ENCODE results near the gene PARL. TPM values are rescaled to one million over a fixed set of nuclear protein-coding genes. Genes with fewer than 3 reads are reported as not detected.

The PARL gene
- total and polyA plus RNA-seq, 2 donors (not counting 3 experiments of a cell fraction or from before 2014, with no cell fraction given) = 38.8 to 48.1 TPM

GRCh38 chr3:183845608-183846288 is 38.9 kb downstream of the PARL start:
- H3K4me2 ChIP-seq (ENCODE audit: insufficient read depth, low read length) = no peak overlapping the region
- FAIRE-seq = no peak
- dilution Hi-C loops (cut with MboI; ENCODE audit: extremely low pct_ligation_motif_present, low sequenced_read_pairs) = no loop called here

More at GRCh38 chr3:183845608-183846288, 38.9 kb downstream of the PARL start:
- no peak for TF ChIP-seq GATA2 (IDR thresholded peaks at IDR 0.05; ENCODE audit: insufficient read depth, insufficient read length, low read depth, low read length)
- TF ChIP-seq FOS (IDR thresholded peaks at IDR 0.05; ENCODE audit: borderline replicate concordance, insufficient read depth, low read length) = no peak
- no peak for TF ChIP-seq MYC (IDR thresholded peaks at IDR 0.05; ENCODE audit: low read depth, low read length)
- TF ChIP-seq EZH2 (IDR thresholded peaks at IDR 0.05; ENCODE audit: borderline replicate concordance, low read depth, low read length, severe bottlenecking) = no peak
- no peak for TF ChIP-seq POLR2A (IDR thresholded peaks at IDR 0.05; ENCODE audit: low read depth, low read length)
- TF ChIP-seq, protein P1, sequence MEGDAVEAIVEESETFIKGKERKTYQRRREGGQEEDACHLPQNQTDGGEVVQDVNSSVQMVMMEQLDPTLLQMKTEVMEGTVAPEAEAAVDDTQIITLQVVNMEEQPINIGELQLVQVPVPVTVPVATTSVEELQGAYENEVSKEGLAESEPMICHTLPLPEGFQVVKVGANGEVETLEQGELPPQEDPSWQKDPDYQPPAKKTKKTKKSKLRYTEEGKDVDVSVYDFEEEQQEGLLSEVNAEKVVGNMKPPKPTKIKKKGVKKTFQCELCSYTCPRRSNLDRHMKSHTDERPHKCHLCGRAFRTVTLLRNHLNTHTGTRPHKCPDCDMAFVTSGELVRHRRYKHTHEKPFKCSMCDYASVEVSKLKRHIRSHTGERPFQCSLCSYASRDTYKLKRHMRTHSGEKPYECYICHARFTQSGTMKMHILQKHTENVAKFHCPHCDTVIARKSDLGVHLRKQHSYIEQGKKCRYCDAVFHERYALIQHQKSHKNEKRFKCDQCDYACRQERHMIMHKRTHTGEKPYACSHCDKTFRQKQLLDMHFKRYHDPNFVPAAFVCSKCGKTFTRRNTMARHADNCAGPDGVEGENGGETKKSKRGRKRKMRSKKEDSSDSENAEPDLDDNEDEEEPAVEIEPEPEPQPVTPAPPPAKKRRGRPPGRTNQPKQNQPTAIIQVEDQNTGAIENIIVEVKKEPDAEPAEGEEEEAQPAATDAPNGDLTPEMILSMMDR (IDR thresholded peaks at IDR 0.05; ENCODE audit: extremely low read depth in 1 of 2, insufficient read depth in 1 of 2, low read depth in 1 of 2, low read length in 2 of 2) = no peak
- no peak for TF ChIP-seq POLR2AphosphoS5 (IDR thresholded peaks at IDR 0.05; ENCODE audit: insufficient read depth, low read depth, low read length)
- no peaks in the 10 kb centered on the region for H3K9me3 ChIP-seq (replicated peaks; ENCODE audit: control insufficient read depth, insufficient read depth, low read length)
- H3K4me1 ChIP-seq (ENCODE audit: control insufficient read depth, extremely low read depth, insufficient read depth, low read length) = peaks cover 14% of the 10 kb centered on the region
- H3K9ac ChIP-seq (replicated peaks; ENCODE audit: extremely low read depth, insufficient read depth, low read length) = no peak overlapping the region
- no peaks in the 10 kb centered on the region for H3K27me3 ChIP-seq (ENCODE audit: control insufficient read depth in 2 of 2, insufficient read depth in 2 of 2, low read length in 2 of 2)
- H3K79me2 ChIP-seq (ENCODE audit: control insufficient read depth, insufficient read depth, low read length) = no peaks in the 10 kb centered on the region
- H4K20me1 ChIP-seq (replicated peaks; ENCODE audit: control insufficient read depth, extremely low read depth, insufficient read depth, low read length) = no peaks in the 10 kb centered on the region
- no peaks in the 10 kb centered on the region for H3K9me1 ChIP-seq (replicated peaks; ENCODE audit: control insufficient read depth, extremely low read depth, insufficient read depth, low read length)
- ChIA-PET POLR2A (no interaction called here), CTCF (no interaction called here)
- intact Hi-C loops (cut with micrococcal nuclease) = no loop called here
- H3K4me3 ChIP-seq (replicated peaks in 1 of 3; ENCODE audit: insufficient read depth in 1 of 3, low read depth in 1 of 3, low read length in 3 of 3) = no peak overlapping the region
- H3K27ac ChIP-seq (ENCODE audit: insufficient read depth, low read depth, low read length) = no peak overlapping the region
- BruUV-seq (replicated peaks) = no TSS peak
- no peak overlapping the region for H2AFZ ChIP-seq (ENCODE audit: low read depth, low read length)
- DNase-seq (ENCODE audit: low read depth, low spot score) = no peak
- peaks cover 6 to 14% of the 10 kb centered on the region in 2 experiments for H3K36me3 ChIP-seq (ENCODE audit: control insufficient read depth in 2 of 2, extremely low read depth in 1 of 2, insufficient read depth in 2 of 2, low read length in 2 of 2)

All from endothelial cell of umbilical vein (primary cell).